Stimulated activated CD4-positive, alpha-beta T cell treated with anti-CD3 and anti-CD28 coated beads, Interleukin-12 subunit alpha, Interleukin-12 subunit beta, amount 100 ng/mL, for 24 hours (primary cell): Measurements from ENCODE around the gene GBE1.

Experiments used
- DNase-seq, 2 experiments: peaks; one replicate each; pipeline ENCODE4 v3.0.0-alpha.2; 2020; ENCODE audit warnings: low read depth in 2 of 2

Gene GBE1

GRCh38 chr3:81699536-81700320 lies 61.7 kb downstream of the GBE1 start:
- DNase-seq, result no peak

GRCh38 chr3:81696090-81696489 lies 65.4 kb downstream of the GBE1 start:
- no peak for DNase-seq

- DNase-seq, result no peak
These were observed 66.1 kb downstream of the GBE1 start for GRCh38 chr3:81695302-81695701.

- DNase-seq, result no peak
These were observed 66.8 kb downstream of the GBE1 start for GRCh38 chr3:81694662-81695061.

GRCh38 chr3:81692766-81693165 lies 68.7 kb downstream of the GBE1 start:
- DNase-seq, result no peak

- no peak for DNase-seq
These were observed 71.8 kb downstream of the GBE1 start for GRCh38 chr3:81689617-81690016.

- no peak for DNase-seq
These were observed 76.6 kb downstream of the GBE1 start for GRCh38 chr3:81684751-81685395.

GRCh38 chr3:81676706-81677456 lies 84.6 kb downstream of the GBE1 start:
- no peak for DNase-seq

- no peak for DNase-seq
These were observed 86.8 kb downstream of the GBE1 start for GRCh38 chr3:81674690-81675089.

GRCh38 chr3:81668283-81668682 lies 93.2 kb downstream of the GBE1 start:
- DNase-seq, result no peak

GRCh38 chr3:81666502-81667121 lies 94.8 kb downstream of the GBE1 start:
- no peak for DNase-seq

GRCh38 chr3:81663114-81663513 lies 98.3 kb downstream of the GBE1 start:
- no peak for DNase-seq

GRCh38 chr3:81660036-81660435 lies 101.4 kb downstream of the GBE1 start:
- DNase-seq, result no peak

- DNase-seq, result no peak
These were observed 103.0 kb downstream of the GBE1 start for GRCh38 chr3:81658322-81658997.

- DNase-seq, result no peak
These were observed 110.3 kb downstream of the GBE1 start for GRCh38 chr3:81651139-81651538.

- no peak for DNase-seq
These were observed 111.3 kb downstream of the GBE1 start for GRCh38 chr3:81650187-81650586.

- no peak for DNase-seq
These were observed 116.2 kb downstream of the GBE1 start for GRCh38 chr3:81645248-81645647.

GRCh38 chr3:81643721-81644120 lies 117.7 kb downstream of the GBE1 start:
- DNase-seq, result no peak

GRCh38 chr3:81638480-81638879 lies 123.0 kb downstream of the GBE1 start:
- DNase-seq, result no peak

- DNase-seq, result no peak
These were observed 128.8 kb downstream of the GBE1 start for GRCh38 chr3:81632659-81633058.

- no peak for DNase-seq
These were observed 136.7 kb downstream of the GBE1 start for GRCh38 chr3:81624756-81625155.

- DNase-seq, result no peak
These were observed 139.1 kb downstream of the GBE1 start for GRCh38 chr3:81622395-81622794.
